NCI-H187 treated with DMSO at 0.1 percent for 48 hours (cell line): ENCODE data around the gene CYB561D2.

ENCODE experiments used
- DNase-seq: peaks from one replicate; lab custom pipeline; 2025; lab: John Stamatoyannopoulos, UW

CYB561D2 gene

DNA sequence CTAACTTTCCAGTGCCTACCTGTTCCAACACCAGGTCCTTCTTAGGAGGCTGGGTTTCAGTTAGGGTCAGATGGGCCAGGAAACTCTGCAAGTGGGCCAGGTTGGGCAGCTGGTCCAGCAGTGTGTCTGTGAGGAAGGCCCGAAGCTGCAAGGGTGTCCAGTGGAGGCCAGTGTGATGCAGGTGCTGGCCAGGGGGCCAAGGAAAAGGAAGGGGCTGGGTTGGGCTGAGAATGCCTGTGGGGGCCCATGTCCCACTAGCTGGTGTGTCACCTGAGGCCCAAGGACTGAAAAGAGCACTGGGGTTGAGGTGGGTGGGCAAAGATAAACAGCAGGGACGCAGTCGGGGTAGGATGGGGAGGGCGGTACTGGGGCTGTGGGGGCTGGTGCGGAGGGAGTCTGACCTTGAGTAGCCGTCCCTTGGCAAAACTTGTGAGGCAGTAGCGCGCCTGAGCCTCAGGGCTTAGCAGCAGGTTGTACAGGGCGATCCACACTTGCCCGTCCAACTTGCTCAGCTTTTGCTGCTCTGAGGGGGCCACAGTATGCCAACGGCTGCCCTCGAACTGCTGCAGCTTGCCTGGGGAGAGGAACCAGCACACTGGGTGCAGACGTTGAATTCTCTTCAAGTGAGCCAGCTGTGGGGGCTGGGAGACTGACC lies 8.5 kb upstream of the CYB561D2 start:
- no peak for DNase-seq

DNA sequence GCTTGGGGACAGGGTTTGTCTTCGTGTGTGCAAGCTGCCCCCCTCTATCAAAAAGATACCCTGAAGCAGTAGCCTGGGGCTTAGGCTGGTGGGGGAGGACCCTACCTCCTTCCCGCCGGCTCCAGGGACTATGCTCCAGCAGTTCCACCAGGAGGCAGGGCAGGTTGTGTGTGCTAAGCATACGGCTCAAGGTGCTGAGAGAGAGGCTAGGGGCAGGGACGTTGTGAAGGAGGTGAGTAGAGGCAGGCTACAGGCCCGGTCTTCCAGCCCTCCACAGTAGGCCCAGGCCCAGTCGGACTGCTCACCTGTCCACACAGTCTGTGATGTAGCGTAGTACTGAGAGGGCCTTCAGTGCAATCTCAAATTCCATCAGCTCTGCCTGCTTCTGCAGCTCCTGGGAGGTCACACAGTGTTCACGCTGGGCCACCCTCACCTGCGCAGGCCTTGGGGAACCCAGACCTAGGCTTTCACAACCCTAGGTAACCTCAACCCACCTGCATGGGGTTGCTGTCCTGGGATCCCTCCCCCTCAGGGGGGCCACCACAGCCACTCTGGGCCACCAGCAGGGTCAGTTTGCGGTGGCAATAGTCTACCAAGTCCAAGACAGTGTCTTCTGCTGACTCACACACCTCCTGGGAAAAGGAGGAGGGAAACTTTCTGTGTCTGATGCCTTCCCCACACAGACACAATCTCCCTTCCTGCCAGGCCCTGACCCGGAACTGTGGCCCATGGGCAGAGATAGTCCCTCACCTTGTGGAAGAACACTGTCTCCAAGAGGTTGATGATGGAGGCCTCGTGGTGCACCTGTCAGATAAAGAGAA lies 7.6 kb upstream of the CYB561D2 start:
- DNase-seq: no peak

DNA sequence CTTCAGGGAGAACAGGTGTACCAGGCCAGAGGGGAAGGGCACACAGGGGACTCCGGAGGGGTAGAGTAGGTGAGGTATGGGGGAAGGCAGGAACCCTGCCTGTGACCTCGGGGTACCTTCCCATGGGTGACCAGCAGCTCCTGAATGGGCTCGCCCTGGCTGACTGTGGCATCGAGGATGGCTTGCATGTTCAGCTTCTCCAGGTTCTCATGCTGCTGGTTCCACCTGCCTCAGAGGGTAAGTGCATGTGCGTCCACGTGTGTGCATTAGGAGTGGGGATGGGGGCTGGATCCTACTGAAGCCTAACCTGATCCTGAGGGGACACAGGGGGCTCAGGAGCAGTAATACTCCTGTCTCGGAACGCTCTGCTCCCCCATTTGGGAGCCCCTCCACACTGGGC lies 5.7 kb upstream of the CYB561D2 start:
- no peak for DNase-seq

DNA sequence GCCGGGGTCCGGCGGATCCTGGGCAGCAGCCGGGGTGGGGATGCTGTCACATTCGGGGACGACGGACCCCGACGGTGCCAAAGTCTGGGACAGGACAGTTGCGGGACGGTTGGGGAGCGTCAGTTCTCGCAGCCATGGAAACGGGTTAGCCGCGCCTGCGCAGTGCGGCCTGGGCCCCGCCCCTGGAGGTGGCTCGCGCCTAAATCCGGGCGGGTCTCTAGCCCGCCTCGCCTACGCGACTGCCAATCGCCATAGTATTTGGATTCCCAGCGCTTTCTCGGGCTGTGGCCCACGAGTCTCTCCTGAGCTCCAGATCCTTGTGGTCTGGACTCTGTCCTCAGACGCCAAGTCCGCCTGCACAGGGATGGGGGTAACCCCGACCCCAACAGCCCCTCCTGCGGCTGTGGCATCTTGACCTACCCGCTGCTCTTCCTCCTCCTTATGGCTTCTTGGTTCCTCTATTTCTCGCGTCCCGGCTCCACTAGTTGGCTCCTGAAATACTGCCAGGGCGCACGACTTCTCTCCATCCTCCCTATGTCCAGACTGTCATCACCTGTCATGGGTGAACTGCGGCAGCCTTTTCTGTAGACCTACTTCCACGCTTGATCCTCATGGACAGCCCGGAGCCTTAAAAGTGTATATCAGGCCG lies 5.0 kb upstream of the CYB561D2 start, which contains the start of gene ZMYND10:
Gene ZMYND10, minus strand, starts transcription at position 147 of the 649 bp plus-strand sequence. CDS start 153 bp downstream, outside the sequence.
- no peak for DNase-seq

DNA sequence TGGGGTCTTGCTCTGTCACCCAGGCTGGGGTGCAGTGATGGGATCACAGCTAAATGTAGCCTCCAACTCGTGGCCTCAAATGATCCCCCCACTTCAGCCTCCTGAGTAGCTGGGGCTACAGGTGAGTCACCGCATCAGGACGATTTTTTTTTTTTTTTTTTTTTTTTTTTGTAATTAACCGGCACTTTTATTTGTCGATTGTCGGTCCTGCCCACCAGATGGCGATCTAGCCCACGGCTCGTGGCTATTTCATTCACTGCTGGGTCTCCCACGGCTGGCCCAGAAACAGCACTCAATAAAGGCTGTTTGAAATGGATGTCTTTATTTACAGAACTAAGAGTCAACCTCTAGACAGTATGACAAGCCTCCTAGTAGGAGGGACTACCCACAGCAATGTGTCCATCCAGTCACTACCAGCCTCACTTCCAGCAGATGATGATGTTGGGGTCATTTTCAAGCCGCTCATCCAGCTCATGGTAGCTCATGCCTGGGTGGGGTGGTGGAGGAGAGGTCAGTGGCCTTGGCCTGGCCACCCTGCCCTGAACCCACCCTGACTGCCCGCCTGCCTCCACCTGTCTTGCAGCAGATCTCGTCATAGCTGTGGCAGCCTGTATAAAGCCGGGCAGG lies 3.4 kb upstream of the CYB561D2 start:
- no peak for DNase-seq

- no peak for DNase-seq
Observed at GRCh38 chr3:50350213-50350526, 492 bp upstream of the CYB561D2 start.

GRCh38 chr3:50351323-50351697 lies 648 bp downstream of the CYB561D2 start:
- DNase-seq: no peak

GRCh38 chr3:50352781-50353180 lies 2.1 kb downstream of the CYB561D2 start:
- DNase-seq: no peak

DNA sequence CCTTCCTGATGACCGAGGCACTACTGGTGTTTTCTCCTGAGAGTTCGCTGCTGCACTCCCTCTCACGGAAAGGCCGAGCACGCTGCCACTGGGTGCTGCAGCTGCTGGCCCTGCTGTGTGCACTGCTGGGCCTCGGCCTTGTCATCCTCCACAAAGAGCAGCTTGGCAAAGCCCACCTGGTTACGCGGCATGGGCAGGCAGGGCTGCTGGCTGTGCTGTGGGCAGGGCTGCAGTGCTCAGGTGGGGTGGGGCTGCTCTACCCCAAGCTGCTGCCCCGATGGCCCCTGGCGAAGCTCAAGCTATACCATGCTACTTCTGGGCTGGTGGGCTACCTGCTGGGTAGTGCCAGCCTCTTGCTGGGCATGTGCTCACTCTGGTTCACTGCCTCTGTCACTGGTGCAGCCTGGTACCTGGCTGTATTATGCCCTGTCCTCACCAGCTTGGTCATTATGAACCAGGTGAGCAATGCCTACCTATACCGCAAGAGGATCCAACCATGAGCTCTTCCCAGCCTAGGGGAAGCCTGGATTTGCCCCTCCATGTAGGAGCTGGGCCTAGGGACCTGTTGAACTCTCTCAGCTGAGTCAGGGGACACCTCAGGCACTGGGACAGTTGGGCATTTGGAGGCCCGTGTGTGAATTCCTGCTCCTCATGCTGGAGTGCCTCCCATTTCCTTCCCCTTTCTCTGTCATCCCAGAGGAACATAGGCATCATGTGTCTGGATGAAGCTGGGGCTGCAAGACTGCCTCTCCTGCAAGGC lies 2.8 kb downstream of the CYB561D2 start:
- no peak for DNase-seq

GRCh38 chr3:50354186-50354764 lies 3.6 kb downstream of the CYB561D2 start:
- no peak for DNase-seq

DNA sequence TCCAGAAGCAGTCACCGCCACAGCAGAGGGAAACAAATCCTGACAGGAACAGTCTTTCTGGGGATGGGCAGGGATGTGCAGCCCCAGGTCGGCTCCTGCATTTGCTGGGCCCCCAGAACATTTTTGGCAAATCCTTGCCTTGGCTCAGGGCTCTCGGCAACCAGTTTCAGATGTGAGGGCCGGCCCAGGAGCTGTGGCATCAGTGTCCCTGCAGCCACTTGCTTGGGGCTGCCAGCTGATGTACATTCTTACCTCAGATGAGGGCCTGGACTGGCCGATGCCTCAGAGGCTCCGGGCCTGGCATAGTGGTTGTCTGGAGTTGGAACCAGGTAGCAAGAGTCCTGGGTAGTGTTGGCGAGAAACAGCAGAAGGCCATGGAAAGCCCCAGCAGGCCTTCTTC lies 4.2 kb downstream of the CYB561D2 start:
- DNase-seq: no peak

DNA sequence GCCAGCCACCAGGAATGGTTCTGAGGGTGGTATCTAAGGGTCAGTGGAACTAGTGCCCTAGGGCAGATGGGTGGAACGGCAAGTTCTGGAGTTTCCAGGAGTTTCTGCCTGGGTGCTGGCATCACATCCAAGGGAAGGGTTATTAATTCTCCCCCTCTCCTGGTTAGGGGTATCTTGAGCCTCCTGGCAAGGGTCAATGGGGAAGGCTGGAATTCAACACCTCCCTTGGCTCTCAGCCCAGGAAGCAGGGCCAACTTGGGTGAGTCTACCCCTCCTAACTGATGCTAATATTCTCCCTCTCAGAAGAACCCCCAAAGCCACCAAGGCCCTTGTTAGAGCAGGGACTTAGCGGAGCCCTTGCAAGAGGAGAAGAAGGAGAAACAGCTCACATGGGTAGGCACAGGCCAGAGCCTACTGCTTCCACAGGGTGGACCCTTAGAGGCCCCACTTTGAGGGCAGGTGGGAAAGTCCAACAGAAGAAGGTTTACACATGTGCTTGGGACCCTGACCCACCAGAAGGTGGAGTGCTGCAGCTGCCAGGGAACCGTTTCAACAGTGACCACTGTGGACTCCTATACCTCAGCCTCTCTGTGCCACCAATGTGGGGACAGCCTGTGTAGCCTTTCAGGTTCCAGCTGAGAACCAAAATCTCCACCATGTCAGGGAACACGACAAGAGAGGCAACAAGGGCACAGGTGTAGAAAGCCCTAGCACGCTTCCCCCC lies 5.3 kb downstream of the CYB561D2 start:
- no peak for DNase-seq

GRCh38 chr3:50356553-50356952 lies 5.9 kb downstream of the CYB561D2 start:
- no peak for DNase-seq

DNA sequence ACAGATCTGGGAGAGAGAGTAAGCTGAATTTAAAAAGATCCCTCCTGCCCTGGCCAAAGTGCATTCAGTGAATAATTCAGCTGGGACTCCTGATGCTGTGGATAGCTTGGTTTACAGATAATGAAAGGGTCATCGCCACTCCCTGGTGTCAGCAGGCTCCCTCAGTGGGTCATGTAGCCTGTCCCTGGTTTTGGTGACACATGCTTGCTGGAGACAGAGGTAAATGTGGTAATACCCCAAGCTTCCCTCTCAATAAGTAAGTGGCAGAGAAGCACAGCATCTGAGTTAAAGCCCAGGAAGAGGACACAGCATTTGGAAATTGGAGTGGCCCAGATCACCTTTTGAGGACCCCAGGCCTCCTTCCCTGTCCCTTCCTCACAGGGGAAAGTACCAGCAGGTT lies 6.8 kb downstream of the CYB561D2 start:
- no peak for DNase-seq

GRCh38 chr3:50358355-50358910 lies 7.8 kb downstream of the CYB561D2 start:
- no peak for DNase-seq

- peak; percentile 88 for DNase-seq
Observed at GRCh38 chr3:50358911-50359759, 8.5 kb downstream of the CYB561D2 start, which contains the start of gene TMEM115. Gene TMEM115 (minus strand): TSS chr3:50359521. CDS start chr3:50359063, 458 bp downstream.

GRCh38 chr3:50359760-50360110 lies 9.1 kb downstream of the CYB561D2 start:
- no peak for DNase-seq

GRCh38 chr3:50364573-50365079 lies 14.0 kb downstream of the CYB561D2 start:
- DNase-seq: no peak

- no peak for DNase-seq
Observed at GRCh38 chr3:50365080-50365841, 14.6 kb downstream of the CYB561D2 start.
